ENCODE results near the gene SPRING1. TPM values are rescaled to one million over a fixed set of nuclear protein-coding genes. Genes with fewer than 3 reads are reported as not detected.

SPRING1 gene
- total and polyA plus RNA-seq, 2 of the 4 experiments (the other 2 are of a cell fraction), result 12.4 to 14.0 TPM

- H4K20me1 ChIP-seq (ENCODE audit: insufficient read depth, low read length), result peaks cover 7% of the 10 kb centered on the region; the same call in 1 of the 2 replicates
- 47% methylated on average over 7 of the region's 27 CpGs; no CpG with 5 or more reads in 1 of the 2 experiments for WGBS, 2 experiments (ENCODE audit: extremely low coverage in 2 of 2, insufficient read length in 1 of 2)
- POLR2A ChIA-PET (ENCODE audit: unreplicated experiment), result interaction anchor here (0.6 kb wide), 1 partner anchor 109 kb away, joined by 4 read pairs; no protein-coding TSS in a partner anchor
- ATAC-seq (ENCODE audit: low read depth), result peak; percentile 76
- H3K4me3 ChIP-seq (ENCODE audit: insufficient read depth, low read depth, low read length), result no peak overlapping the region
- H3K56ac ChIP-seq (ENCODE audit: extremely low read depth, insufficient read depth, low read length), result no peak overlapping the region
- H2AK5ac ChIP-seq (ENCODE audit: low read depth, low read length), result no peak overlapping the region
- TF ChIP-seq MAZ (IDR thresholded peaks at IDR 0.05; ENCODE audit: borderline replicate concordance, low read depth, low read length) (no peak), RCOR1 (IDR thresholded peaks at IDR 0.05; ENCODE audit: insufficient replicate concordance, low read length) (no peak), RAD21 (IDR thresholded peaks at IDR 0.05; ENCODE audit: low read length) (no peak), CTCF (conservative IDR thresholded peaks at IDR 0.05; ENCODE audit: low read depth, low read length) (no peak), CEBPB (IDR thresholded peaks at IDR 0.05; ENCODE audit: low read depth, low read length) (no peak), POLR2A (IDR thresholded peaks at IDR 0.05; ENCODE audit: low read depth, low read length) (no peak), MXI1 (IDR thresholded peaks at IDR 0.05; ENCODE audit: borderline replicate concordance, low read depth, low read length) (no peak), BHLHE40 (IDR thresholded peaks at IDR 0.05; ENCODE audit: low read depth, low read length) (no peak), SMC3 (IDR thresholded peaks at IDR 0.05; ENCODE audit: low read depth, low read length) (no peak), RFX5 (IDR thresholded peaks at IDR 0.05; ENCODE audit: low read depth, low read length) (no peak), FOS (IDR thresholded peaks at IDR 0.05; ENCODE audit: low read depth, low read length) (no peak), CHD1 (IDR thresholded peaks at IDR 0.05; ENCODE audit: low read depth, low read length) (no peak), MAFK (IDR thresholded peaks at IDR 0.05; ENCODE audit: low read depth, low read length) (no peak), USF2 (IDR thresholded peaks at IDR 0.05; ENCODE audit: low read depth, low read length) (no peak)
- in situ Hi-C loops (cut with MboI; ENCODE audit: low sequenced_read_pairs), result no loop called here
- H3K4me1 ChIP-seq (ENCODE audit: control insufficient read depth, insufficient read depth, low read length), result peaks cover 7% of the 10 kb centered on the region
- no peaks in the 10 kb centered on the region for H3K27me3 ChIP-seq (ENCODE audit: control insufficient read depth, insufficient read depth, low read length)
- no peak overlapping the region for H2AFZ ChIP-seq (replicated peaks; ENCODE audit: low read length, poor library complexity)
- H3K36me3 ChIP-seq (ENCODE audit: control insufficient read depth, insufficient read depth, low read length), result peaks cover 6% of the 10 kb centered on the region
- H2BK120ac ChIP-seq (ENCODE audit: low read depth, low read length), result no peak overlapping the region
- DNase-seq, result peak; percentile 56
- no peak overlapping the region for H3K14ac ChIP-seq (replicated peaks; ENCODE audit: low read depth, low read length)
- H2BK5ac ChIP-seq (ENCODE audit: low read depth, low read length, poor library complexity, severe bottlenecking), result no peak overlapping the region
- H2BK15ac ChIP-seq (ENCODE audit: low read depth, low read length), result no peak overlapping the region
- no peak overlapping the region for H3K4ac ChIP-seq (ENCODE audit: low read depth, low read length)
- no peak overlapping the region for H3K9ac ChIP-seq (ENCODE audit: low read depth, low read length)
- no peak overlapping the region for H3K23ac ChIP-seq (ENCODE audit: low read depth, low read length)
- H4K8ac ChIP-seq (ENCODE audit: low read depth in 2 of 2, low read length in 2 of 2), result no peak overlapping the region
- no peak overlapping the region for H4K5ac ChIP-seq (ENCODE audit: low read depth, low read length)
- no peaks in the 10 kb centered on the region for H3K9me3 ChIP-seq (ENCODE audit: control insufficient read depth, insufficient read depth, low read length)
- dilution Hi-C loops (cut with HindIII; ENCODE audit: low sequenced_read_pairs, unreplicated experiment), result no loop called here
- no peak overlapping the region; the same call in 1 of the 2 replicates for H3K4me2 ChIP-seq (ENCODE audit: low read depth, low read length)
- BruUV-seq (replicated peaks), result no TSS peak
- H3K18ac ChIP-seq (ENCODE audit: low read depth, low read length), result no peak overlapping the region
- H2BK20ac ChIP-seq (ENCODE audit: low read depth, low read length), result no peak overlapping the region
- peak overlapping the region; percentile 47 for H2AK9ac ChIP-seq (replicated peaks; ENCODE audit: low read depth, low read length, poor library complexity)
- peak overlapping the region; percentile 6; the same call in 1 of the 2 replicates for H3K27ac ChIP-seq (ENCODE audit: insufficient read depth, low read length)
- CTCF ChIA-PET, result interaction anchor here (0.8 to 1.7 kb wide), 2 partner anchors 8 to 9 kb away, joined by 3 to 9 read pairs; no protein-coding TSS in a partner anchor
- no peak overlapping the region for H4K91ac ChIP-seq (ENCODE audit: insufficient read depth, low read depth, low read length)
- H3K9me1 ChIP-seq (ENCODE audit: insufficient read depth, low read length), result peaks cover 9% of the 10 kb centered on the region; the same call in 1 of the 2 replicates
- H3K79me1 ChIP-seq (ENCODE audit: low read depth in 1 of 2, low read length in 2 of 2), result peaks cover 12 to 30% of the 10 kb centered on the region in 2 experiments
- intact Hi-C loops (cut with micrococcal nuclease), result no loop called here
Observed at GRCh38 chr12:116717466-116718437, 20.1 kb downstream of the SPRING1 start.
